ENCODE data around the gene RPS14. TPM values are rescaled to one million over a fixed set of nuclear protein-coding genes. Genes with fewer than 3 reads are reported as not detected.
"Not testable (repeated sequence)": the region's sequence is repeated elsewhere in the genome, so short reads cannot be mapped to it uniquely, and the experiment has no call there.

The RPS14 gene
- polyA plus RNA-seq, 6 donors from 2014 or later, result 4,594 to 6,671 (median 5,653) TPM

- Mint-ChIP-seq H3K9me3 (no peaks in the 10 kb centered on the region), H3K27ac (no peak overlapping the region), H3K4me1 (peaks cover 0 to 2% (median 0%) of the 10 kb centered on the region in 3 donors), H3K36me3 (no peaks in the 10 kb centered on the region), H3K27me3 (no peaks in the 10 kb centered on the region), H3K4me3 (no peak overlapping the region)
- ATAC-seq (ENCODE audit: low read depth in 2 of 2), result no peak
- DNase-seq, result no peak
Observed at GRCh38 chr5:150468206-150468605, 18.7 kb upstream of the RPS14 start.

GRCh38 chr5:150465927-150466326 lies 16.4 kb upstream of the RPS14 start:
- no peaks in the 10 kb centered on the region for H3K27me3 Mint-ChIP-seq

GRCh38 chr5:150464554-150465012 lies 15.0 kb upstream of the RPS14 start:
- DNase-seq (no peak), ATAC-seq (ENCODE audit: low read depth in 2 of 2) (no peak)
- H3K9me3 Mint-ChIP-seq, result peaks cover 0 to 2% (median 0%) of the 10 kb centered on the region in 7 donors
- H3K27ac Mint-ChIP-seq, result no peak overlapping the region
- no peaks in the 10 kb centered on the region for H3K36me3 Mint-ChIP-seq
- H3K4me3 Mint-ChIP-seq, result no peak overlapping the region
- peaks cover 20 to 23% (median 22%) of the 10 kb centered on the region in 3 donors for H3K4me1 Mint-ChIP-seq
- no peaks in the 10 kb centered on the region for H3K27me3 Mint-ChIP-seq

More at GRCh38 chr5:150465927-150466326, 16.4 kb upstream of the RPS14 start:
- H3K36me3 Mint-ChIP-seq, result no peaks in the 10 kb centered on the region
- peaks cover 11 to 16% (median 12%) of the 10 kb centered on the region in 3 donors for H3K4me1 Mint-ChIP-seq
- no peak overlapping the region for H3K4me3 Mint-ChIP-seq
- DNase-seq (no peak), ATAC-seq (ENCODE audit: low read depth in 2 of 2) (no peak)
- H3K9me3 Mint-ChIP-seq, result peaks cover 0 to 2% (median 0%) of the 10 kb centered on the region in 7 donors
- H3K27ac Mint-ChIP-seq, result peak overlapping the region in 1 of 6 donors; percentile 54

- ATAC-seq (ENCODE audit: low read depth in 2 of 2), result peak; percentile 82 to 85
- peak; percentile 68 for DNase-seq
- H3K4me1 Mint-ChIP-seq, result peaks cover 32 to 51% (median 41%) of the 10 kb centered on the region in 3 donors
- H3K9me3 Mint-ChIP-seq, result peaks cover 0 to 2% (median 0%) of the 10 kb centered on the region in 7 donors
- no peaks in the 10 kb centered on the region for H3K36me3 Mint-ChIP-seq
- H3K4me3 Mint-ChIP-seq, result peak overlapping the region in 1 of 8 donors; percentile 35
- no peaks in the 10 kb centered on the region for H3K27me3 Mint-ChIP-seq
- peak overlapping the region in 5 of 6 donors; percentile 38 to 90 (median 84) for H3K27ac Mint-ChIP-seq
Observed at GRCh38 chr5:150461231-150461630, 11.7 kb upstream of the RPS14 start.

- ATAC-seq (ENCODE audit: low read depth in 2 of 2), result no peak
- Mint-ChIP-seq H3K27me3 (no peaks in the 10 kb centered on the region), H3K27ac (peak overlapping the region in 4 of 6 donors; percentile 79 to 90 (median 86)), H3K36me3 (no peaks in the 10 kb centered on the region), H3K4me3 (peak overlapping the region in 2 of 8 donors; percentile 8 to 62), H3K4me1 (peaks cover 32 to 51% (median 41%) of the 10 kb centered on the region in 3 donors), H3K9me3 (peaks cover 0 to 2% (median 0%) of the 10 kb centered on the region in 7 donors)
- DNase-seq, result no peak
Observed at GRCh38 chr5:150460781-150461180, 11.2 kb upstream of the RPS14 start.

GRCh38 chr5:150458802-150459557 lies 9.4 kb upstream of the RPS14 start:
- DNase-seq, result peak; percentile 83
- peaks cover 32 to 51% (median 41%) of the 10 kb centered on the region in 3 donors for H3K4me1 Mint-ChIP-seq
- peaks cover 0 to 2% (median 0%) of the 10 kb centered on the region in 7 donors for H3K9me3 Mint-ChIP-seq
- H3K27ac Mint-ChIP-seq, result peak overlapping the region in 3 of 6 donors; percentile 46 to 69 (median 62)
- no peaks in the 10 kb centered on the region for H3K36me3 Mint-ChIP-seq
- H3K27me3 Mint-ChIP-seq, result no peaks in the 10 kb centered on the region
- ATAC-seq (ENCODE audit: low read depth in 2 of 2), result peak; percentile 86 to 89
- peak overlapping the region in 4 of 8 donors; percentile 32 to 73 (median 46) for H3K4me3 Mint-ChIP-seq

GRCh38 chr5:150457562-150458240 lies 8.2 kb upstream of the RPS14 start:
- Mint-ChIP-seq H3K4me1 (peaks cover 32 to 49% (median 41%) of the 10 kb centered on the region in 3 donors), H3K4me3 (peak overlapping the region in 4 of 8 donors; percentile 43 to 72 (median 47)), H3K27ac (peak overlapping the region in 2 of 6 donors; percentile 60 to 73), H3K27me3 (no peaks in the 10 kb centered on the region), H3K9me3 (peaks cover 0 to under 1% (median 0%) of the 10 kb centered on the region in 7 donors), H3K36me3 (no peaks in the 10 kb centered on the region)
- DNase-seq, result no peak
- ATAC-seq (ENCODE audit: low read depth in 2 of 2), result no peak

- ATAC-seq (ENCODE audit: low read depth in 2 of 2) (no peak), DNase-seq (no peak)
- peaks cover 32 to 49% (median 40%) of the 10 kb centered on the region in 3 donors for H3K4me1 Mint-ChIP-seq
- H3K27me3 Mint-ChIP-seq, result no peaks in the 10 kb centered on the region
- no peaks in the 10 kb centered on the region for H3K36me3 Mint-ChIP-seq
- peak overlapping the region in 2 of 6 donors; percentile 65 to 90 for H3K27ac Mint-ChIP-seq
- no peaks in the 10 kb centered on the region for H3K9me3 Mint-ChIP-seq
- H3K4me3 Mint-ChIP-seq, result peak overlapping the region; percentile 14 to 72 (median 37)
Observed at GRCh38 chr5:150457121-150457520, 7.6 kb upstream of the RPS14 start.

- Mint-ChIP-seq H3K27ac (no peak overlapping the region), H3K9me3 (peaks cover 0 to 3% (median 0%) of the 10 kb centered on the region in 7 donors), H3K4me3 (no peak overlapping the region), H3K4me1 (peaks cover 13 to 36% (median 19%) of the 10 kb centered on the region in 3 donors), H3K27me3 (no peaks in the 10 kb centered on the region), H3K36me3 (no peaks in the 10 kb centered on the region)
- ATAC-seq (ENCODE audit: low read depth in 2 of 2) (no peak), DNase-seq (no peak)
Observed at GRCh38 chr5:150454492-150455229, 5.1 kb upstream of the RPS14 start.

GRCh38 chr5:150454027-150454426 lies 4.5 kb upstream of the RPS14 start:
- H3K9me3 Mint-ChIP-seq; H3K27ac Mint-ChIP-seq; DNase-seq; H3K36me3 Mint-ChIP-seq; ATAC-seq (ENCODE audit: low read depth in 2 of 2); H3K4me3 Mint-ChIP-seq; H3K27me3 Mint-ChIP-seq: not testable (repeated sequence)
- peaks cover 11 to 31% (median 18%) of the 10 kb centered on the region in 3 donors for H3K4me1 Mint-ChIP-seq

- ATAC-seq (ENCODE audit: low read depth in 2 of 2), result no peak
- H3K4me1 Mint-ChIP-seq, result peaks cover 19 to 32% (median 26%) of the 10 kb centered on the region in 3 donors
Observed at GRCh38 chr5:150452914-150453313, 3.4 kb upstream of the RPS14 start.

GRCh38 chr5:150451594-150451993 lies 2.1 kb upstream of the RPS14 start:
- no peaks in the 10 kb centered on the region for H3K27me3 Mint-ChIP-seq
- H3K4me3 Mint-ChIP-seq, result no peak overlapping the region
- H3K27ac Mint-ChIP-seq, result no peak overlapping the region

More at GRCh38 chr5:150452914-150453313, 3.4 kb upstream of the RPS14 start:
- peaks cover 2 to 4% of the 10 kb centered on the region in 2 donors for H3K36me3 Mint-ChIP-seq
- no peaks in the 10 kb centered on the region for H3K27me3 Mint-ChIP-seq
- peak overlapping the region in 1 of 6 donors; percentile 43 for H3K27ac Mint-ChIP-seq
- H3K4me3 Mint-ChIP-seq, result peak overlapping the region in 2 of 8 donors; percentile 9 to 36
- H3K9me3 Mint-ChIP-seq, result peaks cover 0 to 3% (median 0%) of the 10 kb centered on the region in 7 donors
- no peak for DNase-seq

More at GRCh38 chr5:150451594-150451993, 2.1 kb upstream of the RPS14 start:
- H3K4me1 Mint-ChIP-seq, result peaks cover 16 to 30% (median 26%) of the 10 kb centered on the region in 3 donors
- no peak for DNase-seq
- H3K36me3 Mint-ChIP-seq, result peaks cover 8 to 11% of the 10 kb centered on the region in 2 donors
- ATAC-seq (ENCODE audit: low read depth in 2 of 2), result no peak
- peaks cover 0 to 3% (median 0%) of the 10 kb centered on the region in 7 donors for H3K9me3 Mint-ChIP-seq
